PC-3 (cell line): Measurements from ENCODE around the gene DNAH1.

ENCODE experiments used
- CTCF ChIP-seq: fragments of 300-600 bp; sonication (generic); conservative IDR thresholded peaks from 2 replicates; pipeline ENCODE4 v1.5.1; 2017; ENCODE audit warnings: antibody characterized with exemption, low read depth, mild to moderate bottlenecking, low read length
- EZH2 ChIP-seq: fragments of 300-600 bp; sonication (generic); IDR thresholded peaks from one replicate; pipeline ENCODE4 v1.6.1; 2017; ENCODE audit warnings: antibody characterized with exemption, mild to moderate bottlenecking, low read length; ENCODE audit not compliant: unreplicated experiment

- TF ChIP-seq CTCF: no peak
- no peak for TF ChIP-seq EZH2
Measured at GRCh38 chr3:52387481-52387880, 71.4 kb downstream of the DNAH1 start.
